Stimulated activated CD4-positive, alpha-beta T cell treated with anti-CD3 and anti-CD28 coated beads, TNF-alpha, amount 100 ng/mL, for 48 hours (primary cell): ENCODE results near the gene CPLANE2.
"Not testable (repeated sequence)": the region's sequence is repeated elsewhere in the genome, so short reads cannot be mapped to it uniquely, and the experiment has no call there.

Experiments
- DNase-seq, 3 donors: peaks; one replicate each; pipeline ENCODE4 v3.0.0-alpha.2; 2020; ENCODE audit warnings: low read depth in 3 of 3

CPLANE2 gene, protein sequence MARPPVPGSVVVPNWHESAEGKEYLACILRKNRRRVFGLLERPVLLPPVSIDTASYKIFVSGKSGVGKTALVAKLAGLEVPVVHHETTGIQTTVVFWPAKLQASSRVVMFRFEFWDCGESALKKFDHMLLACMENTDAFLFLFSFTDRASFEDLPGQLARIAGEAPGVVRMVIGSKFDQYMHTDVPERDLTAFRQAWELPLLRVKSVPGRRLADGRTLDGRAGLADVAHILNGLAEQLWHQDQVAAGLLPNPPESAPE

DNA sequence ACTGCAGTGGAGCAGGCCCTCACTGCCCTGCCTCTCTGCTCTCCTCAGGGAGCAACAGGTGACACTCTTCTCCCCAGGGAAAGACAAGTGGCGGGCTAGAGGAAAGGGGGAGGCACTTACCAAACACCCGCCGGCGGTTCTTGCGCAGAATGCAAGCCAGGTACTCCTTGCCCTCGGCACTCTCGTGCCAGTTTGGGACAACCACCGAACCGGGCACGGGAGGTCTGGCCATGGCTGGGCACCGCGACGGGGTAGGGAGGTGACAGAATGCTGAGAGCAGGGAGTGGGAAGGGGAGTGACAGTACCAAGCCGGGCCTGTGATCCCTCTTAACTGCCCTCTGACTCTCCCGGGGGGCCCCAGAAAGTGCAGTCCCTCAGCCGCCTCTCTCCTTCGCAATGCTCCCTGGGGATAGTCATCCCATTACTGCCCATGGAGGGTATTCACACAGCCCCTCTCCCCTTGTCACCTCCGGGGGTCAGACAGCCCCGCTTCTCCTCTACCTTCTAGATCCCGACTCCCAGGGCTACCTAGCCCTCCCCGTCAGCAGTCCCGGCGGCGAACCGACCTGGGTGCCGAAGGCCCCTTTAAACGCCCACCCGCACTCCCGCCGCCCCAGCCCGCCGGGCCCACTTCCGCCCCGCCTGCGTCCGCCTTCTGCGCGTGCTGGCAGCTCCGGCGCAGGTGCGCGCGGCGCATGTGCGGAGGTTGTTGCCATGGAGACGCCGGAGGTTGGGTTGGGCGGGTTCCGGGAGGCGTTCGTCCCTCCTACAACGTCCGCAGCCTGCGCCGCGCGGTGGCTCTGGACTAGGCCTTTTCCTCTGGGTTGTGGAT lies at the start of gene CPLANE2:
Gene CPLANE2 (minus strand): TSS at position 673 of the 832 bp plus-strand sequence. CDS start 441 bp downstream, at position 232.
- peak; percentile 91 to 97 (median 96) for DNase-seq

DNA sequence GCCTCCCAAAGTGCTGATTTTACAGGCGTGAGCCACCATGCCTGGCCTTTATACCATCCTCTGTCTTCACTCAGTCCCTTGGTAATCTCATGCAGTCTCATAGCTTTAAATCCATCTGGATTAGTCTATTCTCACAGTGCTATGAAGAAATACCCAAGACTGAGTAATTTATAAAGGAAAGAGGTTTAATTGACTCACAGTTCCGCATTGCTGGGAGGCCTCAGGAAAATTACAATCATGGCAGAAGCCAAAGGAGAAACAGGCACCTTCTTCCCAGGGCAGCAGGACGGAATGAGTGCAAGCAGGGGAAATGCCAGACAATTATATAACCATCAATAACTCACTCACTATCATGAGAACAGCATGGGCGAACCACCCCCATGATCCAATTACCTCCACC lies 49.1 kb upstream of the CPLANE2 start:
- no peak for DNase-seq

DNA sequence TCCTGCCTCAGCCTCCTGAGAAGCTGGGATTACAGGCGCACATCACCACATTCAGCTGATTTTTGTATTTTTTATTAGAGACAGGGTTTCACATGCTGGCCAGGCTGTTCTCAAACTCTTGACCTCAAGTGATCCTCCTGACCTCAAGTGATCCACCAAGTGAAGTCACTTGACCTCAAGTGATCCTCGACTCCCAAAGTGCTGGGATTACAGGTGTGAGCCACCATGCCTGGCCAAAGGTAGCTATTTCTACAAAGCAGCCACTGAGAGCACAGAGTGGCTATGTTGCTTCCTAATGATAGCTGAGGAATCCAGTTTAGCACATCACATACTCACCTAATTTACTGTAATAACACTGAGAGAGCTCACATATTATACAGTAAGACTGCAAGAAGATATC lies 44.8 kb upstream of the CPLANE2 start:
- no peak for DNase-seq

DNA sequence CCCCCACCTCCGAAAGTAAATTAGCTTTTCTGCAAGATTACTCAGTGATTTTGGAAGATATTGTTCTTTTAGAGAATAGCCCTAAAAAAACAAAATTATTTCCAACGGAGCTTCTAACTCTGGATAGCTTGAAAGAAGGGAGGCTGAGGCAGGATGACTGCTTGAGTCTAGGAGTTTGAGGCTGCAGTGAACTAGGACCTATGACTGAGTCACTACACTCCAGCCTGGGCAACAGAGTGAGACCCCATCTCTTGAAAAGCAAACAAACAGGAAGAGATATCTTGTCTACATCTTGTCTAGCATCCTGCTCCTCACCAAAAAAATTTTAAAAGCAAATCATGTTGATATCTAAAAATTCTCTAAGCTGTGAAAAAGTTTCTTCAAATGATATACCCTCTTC lies 42.2 kb upstream of the CPLANE2 start:
- no peak for DNase-seq

DNA sequence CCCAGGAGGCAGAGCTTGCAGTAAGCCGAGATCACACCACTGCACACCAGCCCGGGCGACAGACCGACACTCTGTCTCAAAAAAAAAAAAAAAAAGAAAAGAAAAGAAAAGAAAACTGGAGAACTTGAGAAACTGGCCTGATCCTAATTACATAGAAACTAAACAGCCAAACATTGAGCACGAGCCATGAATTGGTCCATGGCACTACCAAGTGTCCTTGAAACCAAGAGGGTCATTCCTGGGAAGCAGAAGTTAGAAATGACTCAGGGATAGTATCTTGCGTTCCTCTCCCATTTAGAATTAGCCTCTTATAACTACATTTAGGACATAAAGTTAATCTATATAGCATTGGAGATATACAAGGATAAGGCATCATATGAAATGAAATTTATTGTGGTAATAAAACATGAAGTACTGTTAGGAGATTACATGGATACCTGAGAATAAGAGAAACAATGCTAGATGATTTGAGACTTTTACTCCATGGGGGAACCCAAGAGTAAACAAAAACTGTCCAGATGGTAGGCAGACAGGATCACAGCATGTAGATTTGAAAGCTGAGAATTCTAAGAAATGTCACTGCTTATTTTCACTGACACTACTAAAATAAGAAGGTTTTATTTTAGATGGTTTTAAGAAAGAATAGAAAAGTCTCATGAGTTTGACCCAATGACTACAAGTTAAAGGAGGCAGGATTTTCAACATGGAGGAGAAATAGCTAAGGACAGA lies 39.5 kb upstream of the CPLANE2 start:
- no peak for DNase-seq

DNA sequence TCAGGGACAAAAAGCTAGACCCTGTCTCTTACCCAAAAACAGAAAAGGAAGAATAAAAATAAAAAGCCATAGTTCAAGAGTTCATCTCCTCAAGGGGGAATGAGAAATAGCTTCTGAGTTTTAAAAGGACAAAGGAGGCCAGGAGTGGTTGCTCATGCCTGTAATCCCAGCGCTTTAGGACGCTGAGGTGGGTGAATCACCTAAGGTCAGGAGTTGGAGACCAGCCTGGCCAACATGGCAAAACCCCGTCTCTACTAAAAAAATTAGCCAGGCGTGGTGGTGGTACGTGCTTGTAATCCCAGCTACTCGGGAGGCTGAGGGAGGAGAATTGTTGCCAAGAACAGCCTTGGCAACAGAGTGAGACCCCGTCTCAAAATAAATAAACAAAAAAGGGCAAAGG lies 38.6 kb upstream of the CPLANE2 start:
- no peak for DNase-seq

DNA sequence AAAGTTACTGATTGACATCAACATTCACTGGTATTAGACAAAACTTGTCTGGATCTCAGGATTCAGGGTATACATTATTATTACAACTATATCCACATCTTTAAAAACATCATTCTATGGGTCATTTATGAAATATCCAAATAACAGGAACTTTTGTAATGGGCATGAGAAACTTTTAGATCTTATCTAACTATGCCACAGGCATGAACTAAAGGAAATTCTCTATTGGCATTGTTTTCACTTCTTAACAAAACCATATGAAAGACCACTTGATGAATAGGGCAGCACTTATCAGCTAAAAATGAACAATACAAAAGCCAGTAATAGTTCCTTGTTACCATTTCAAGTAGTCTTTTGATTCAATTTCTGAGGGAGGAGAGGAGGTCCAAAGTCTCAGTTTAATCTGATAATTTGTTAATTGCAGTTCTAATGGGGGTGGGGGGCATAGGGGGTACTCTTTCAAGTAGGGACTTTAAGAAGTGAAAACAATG lies 30.8 kb upstream of the CPLANE2 start:
- DNase-seq, result no peak

DNA sequence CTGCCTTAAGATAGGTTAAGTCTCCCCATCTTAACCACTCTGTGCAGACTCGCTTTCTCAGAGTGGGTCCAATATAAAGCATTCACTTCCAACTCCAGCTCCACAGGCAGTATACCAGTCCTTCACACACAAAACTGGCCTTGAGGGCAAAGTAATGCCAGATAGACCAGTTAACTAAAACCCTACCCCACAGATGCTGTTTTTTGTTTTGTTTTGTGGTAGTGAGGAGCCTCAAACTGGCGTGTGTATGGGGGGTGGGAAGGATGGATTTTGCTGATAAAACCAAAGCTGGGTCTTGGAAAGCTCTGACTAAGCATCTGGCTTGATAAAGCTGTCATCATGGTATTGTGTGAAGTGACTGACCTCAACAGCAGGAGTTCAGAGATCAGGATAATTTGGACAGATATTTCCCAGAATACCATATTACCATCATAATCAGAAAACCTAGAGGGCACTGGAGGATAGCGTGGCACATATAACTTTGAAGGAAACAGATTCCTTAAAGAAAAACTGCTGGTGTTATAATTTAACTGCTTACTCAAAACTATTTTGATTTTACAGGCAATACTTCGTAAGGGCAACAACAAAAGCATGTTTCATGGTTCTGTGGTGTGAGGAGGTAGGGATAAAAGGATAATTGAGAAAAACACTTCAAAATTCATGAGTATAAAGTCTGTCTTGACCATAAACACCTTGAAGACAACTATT lies 29.6 kb upstream of the CPLANE2 start:
- DNase-seq, result no peak

DNA sequence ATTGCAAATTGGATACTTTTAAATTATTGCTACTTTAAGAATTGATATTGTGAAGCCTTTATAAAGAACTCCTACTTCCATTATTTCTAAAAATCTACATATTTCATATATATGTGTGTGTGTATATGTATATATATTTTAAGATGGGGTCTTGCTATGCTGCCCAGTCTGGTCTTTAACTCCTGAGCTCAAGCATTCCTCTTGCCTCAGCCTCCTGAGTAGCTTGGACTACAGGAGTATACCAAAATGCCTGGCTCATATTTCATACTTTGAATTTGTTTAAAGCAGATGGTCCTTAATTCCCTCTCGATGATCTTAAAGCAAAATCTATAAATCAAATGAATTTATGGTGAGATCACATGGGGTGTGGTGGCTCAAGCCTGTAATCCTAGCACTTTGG lies 25.1 kb upstream of the CPLANE2 start:
- no peak for DNase-seq

DNA sequence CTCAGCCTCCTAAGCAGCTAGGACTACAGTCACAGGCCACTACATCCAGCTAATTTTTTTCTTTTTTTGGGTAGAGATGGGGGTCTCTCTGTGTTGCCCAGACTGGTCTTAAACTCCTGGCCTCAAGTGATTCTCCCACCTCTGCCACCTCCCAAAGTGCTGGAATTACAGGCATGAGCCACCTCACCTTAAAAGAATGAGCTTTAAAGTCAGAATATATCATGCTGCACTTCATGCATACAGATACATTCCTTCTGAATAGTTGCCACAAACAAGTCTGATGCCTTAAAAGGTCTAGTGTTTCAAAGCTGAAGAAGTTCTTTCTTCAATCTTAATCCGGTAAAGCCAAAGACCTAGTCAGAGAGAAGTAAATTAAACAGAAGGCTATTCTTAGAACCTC lies 23.8 kb upstream of the CPLANE2 start:
- no peak for DNase-seq

DNA sequence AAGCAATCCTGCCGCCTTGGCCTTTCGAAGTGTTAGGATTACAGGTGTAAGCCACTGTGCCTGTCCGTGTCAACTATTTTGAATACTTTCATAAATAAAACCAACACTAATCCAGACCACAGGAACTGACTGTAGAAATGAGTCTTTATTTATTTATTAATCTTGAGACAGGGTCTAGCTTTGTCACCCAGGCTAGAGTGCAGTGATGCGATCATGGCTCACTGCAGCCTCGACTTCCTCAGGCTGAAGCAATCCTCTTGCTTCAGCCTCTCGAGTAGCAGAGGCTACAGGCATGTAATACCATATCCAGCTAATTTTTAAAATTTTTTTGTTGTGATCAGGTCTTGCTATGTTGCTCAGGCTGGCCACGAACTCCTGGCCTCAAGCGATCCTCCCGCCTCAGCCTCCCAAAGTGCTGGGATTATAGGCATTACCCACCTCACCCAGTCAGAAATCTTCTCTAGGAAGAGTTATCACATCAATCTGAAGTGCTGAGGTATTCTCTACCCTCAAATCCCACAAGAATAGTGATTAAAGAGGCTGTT lies 21.7 kb upstream of the CPLANE2 start:
- DNase-seq, result no peak

DNA sequence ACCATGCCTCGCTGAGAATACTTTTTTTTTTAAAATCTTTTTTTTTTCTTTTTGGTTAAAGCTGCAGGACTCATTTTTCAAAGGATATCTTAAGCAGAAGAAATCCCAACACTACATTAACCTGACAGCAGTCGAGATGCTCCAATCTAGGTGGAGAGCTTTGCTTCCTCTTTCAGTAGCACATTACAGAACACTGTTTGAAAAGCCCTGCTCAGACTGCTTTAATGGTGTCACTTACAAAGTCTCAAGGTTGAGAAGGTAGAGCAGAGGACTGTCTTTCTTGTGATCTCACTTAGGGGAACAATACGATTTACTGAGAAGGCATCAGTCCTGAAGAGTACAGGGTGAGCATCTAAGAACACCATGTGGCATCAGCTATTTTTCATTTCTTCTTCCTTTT lies 21.0 kb upstream of the CPLANE2 start:
- DNase-seq, result no peak

DNA sequence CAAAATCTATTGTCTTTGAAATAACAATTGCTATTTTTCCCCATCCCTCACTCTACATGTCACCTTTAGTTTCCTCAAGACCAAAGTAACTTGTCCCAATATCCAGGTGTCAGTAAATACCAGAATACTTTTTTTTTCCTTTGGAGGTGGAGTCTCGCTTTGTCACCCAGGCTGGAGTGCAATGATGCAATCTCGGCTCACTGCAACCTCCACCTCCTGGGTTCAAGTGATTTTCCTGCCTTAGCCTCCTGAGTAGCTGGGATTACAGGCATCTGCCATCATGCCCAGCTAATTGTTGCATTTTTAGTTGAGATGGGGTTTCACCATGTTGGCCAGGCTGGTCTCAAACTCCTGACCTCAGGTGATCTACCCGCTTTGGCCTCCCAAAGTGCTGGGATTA lies 20.6 kb upstream of the CPLANE2 start:
- DNase-seq, result not testable (repeated sequence)

DNA sequence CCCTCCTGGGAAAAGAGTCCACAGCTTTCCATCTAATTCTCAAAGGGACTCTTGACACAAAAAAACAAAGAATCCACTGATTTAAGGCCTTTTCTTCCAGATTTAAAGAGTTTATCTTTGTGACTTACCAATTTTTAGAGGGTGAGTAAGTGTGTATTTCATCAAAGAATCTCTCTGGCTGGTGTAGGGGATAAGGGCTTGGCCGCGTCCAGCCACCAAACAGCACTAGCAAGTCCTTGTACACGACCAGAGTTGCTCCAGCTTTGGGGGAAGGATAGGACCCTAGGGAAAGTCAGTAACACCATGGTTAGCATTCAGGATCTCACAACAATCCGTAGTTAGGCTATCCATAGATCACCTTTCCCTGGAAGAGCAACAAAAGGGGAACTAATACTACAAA lies 19.5 kb upstream of the CPLANE2 start:
- no peak for DNase-seq

DNA sequence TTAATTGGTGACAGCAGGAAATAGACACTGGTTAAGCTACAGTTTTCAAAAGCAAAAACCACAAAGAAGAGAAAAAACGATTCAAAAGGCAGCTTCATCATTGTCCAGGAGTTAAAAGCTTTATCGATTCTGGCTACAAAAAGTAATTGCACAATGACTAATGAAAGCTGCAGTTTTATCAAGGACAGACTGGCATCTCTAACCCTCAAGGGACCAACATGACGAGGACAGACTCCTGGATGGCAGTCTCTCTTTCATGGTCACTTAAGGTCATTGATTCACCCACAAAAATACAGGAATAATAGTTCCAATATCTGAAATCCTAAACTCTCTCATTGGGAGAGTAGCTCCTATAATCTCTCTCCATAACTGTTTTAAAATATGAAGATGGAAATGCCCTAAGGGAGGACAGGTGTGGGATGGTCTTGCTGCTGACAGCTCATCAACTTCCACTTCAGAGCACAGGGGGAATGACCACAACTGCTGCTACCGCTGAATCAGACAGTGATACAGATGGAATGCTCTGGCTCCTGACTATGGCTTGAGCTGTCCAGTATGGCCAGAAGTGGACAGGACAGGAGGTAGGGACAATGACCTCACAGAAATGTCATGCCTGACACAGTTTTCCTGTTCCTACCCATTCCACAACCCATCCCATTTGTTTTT lies 17.4 kb upstream of the CPLANE2 start:
- DNase-seq, result no peak

DNA sequence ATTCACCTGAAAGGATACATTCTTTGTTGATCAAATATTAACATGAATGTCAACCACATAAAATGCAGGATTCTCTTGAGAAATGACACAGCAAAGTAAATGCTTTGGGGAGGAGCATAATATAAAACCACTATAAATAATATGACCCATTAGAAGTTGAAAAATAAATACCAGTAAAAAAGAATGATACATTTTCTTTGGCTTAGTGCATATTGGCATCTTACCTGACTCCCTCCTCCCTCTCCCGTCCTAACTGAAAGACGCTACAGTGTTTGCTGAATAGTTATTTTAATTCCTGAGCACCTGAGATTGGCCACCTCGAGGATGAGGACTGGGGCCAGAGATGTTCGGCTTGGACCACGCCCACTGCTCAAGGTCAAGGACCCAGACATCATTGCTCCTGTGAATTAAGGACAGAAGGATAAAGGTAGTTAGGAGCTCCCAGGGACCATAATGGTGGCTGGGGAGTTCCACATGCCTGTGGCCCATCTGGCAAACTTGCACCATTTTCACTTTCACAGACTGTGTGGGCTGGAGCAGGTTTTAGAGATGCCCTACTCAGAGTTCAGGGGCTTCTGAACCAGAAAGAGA lies 16.4 kb upstream of the CPLANE2 start:
- no peak for DNase-seq

DNA sequence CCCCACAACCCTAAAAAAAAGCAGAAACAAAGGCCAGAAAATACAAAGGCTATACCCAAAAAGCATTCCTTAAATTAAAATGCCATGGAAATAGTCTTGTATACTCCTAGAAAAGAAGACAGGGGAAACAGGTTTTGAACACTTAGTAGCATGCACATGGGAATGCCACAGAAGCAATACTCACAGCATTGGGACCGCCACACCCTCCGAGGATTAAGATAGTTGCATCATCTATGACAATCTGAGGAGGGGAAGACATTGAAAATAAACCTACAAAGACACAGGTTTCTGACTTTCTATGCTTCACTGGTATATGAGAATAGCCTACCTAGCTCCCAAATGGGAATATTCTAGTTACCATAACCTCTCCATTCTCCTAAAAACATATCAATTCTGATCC lies 15.9 kb upstream of the CPLANE2 start:
- DNase-seq, result no peak

DNA sequence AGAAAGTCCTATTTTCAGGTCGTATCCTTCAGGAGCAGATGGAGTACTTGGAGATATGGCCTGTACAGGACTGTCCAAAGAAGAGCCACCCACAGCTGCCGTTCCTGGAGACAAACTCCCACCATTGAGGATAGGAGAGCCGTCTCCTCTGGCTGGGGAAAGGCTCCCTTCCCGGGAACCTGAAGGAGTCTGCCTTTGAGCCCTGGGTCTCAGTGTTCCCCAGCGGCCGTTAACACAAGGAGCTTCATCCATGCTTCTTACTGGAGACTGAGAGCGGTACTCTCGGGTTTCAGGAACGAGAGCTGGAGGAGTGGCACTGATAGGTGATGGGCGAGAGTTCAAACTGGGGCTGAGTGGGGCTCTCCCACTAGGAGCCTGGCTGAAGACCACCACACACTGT lies 14.4 kb upstream of the CPLANE2 start:
- no peak for DNase-seq

DNA sequence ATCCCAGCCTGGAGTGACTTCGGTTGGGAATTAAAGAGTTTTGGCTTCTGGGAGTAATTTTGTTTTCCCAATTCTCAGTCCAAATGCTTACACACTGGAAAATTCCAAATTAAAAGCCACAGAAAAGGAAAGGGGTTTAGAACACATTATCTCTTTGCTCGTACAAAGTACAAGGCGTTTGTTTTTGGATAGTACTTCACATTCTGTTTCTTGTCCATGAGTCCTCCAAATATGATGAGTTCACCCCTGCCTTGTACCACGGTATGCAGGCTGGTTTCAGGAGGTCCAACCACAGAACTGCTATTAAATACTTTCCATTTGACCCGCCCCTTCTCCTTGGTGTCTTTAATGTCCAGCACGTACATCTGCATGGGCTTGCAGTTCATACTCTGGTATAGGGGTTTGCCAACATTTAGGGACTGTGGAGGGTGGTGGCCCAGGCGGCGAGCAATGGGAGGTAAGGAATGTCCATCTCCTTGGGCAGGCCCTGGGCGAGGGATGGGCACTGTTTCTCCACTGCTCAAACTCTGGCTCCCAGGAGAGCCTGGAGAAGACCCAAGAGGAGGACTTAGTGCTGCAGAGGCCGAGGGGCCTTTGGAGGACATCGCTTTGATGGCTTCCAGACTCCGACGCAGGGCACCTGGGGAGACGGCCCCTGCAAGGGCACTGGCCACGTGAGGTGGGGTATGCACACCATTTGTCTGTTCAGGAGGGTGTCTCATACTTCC lies 13.7 kb upstream of the CPLANE2 start:
- DNase-seq, result no peak
